DLD1 (cell line): Measurements from ENCODE around the gene TEX12.

ENCODE experiments used
- in situ Hi-C: cut with HindIII; loops from 2 replicates; pipeline ENCODE4 v1.10.0; 2017; ENCODE audit warnings: low sequenced_read_pairs

The TEX12 gene

GRCh38 chr11:112210890-112211289 is 43.7 kb downstream of the TEX12 start:
- in situ Hi-C loops = no loop called here

DNA sequence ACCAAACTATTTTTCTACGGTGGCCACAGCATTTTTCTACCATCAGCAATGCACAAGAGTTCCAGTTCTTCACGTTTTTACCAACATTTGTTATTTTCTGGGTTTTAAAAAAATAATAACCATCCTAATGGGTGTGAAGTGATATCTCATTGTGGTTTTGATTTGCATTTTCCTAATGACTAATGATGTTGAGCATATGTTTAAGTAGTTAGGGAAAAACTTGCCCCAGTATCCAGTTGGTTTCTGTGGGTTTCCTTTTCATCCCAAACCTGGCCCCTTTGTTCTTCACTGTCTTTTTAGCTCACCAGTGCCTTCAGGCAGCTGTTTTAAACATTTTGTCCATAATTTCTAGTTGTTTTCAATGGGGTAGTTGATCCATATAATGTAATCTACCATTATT is 44.4 kb downstream of the TEX12 start:
- in situ Hi-C loops = no loop called here

DNA sequence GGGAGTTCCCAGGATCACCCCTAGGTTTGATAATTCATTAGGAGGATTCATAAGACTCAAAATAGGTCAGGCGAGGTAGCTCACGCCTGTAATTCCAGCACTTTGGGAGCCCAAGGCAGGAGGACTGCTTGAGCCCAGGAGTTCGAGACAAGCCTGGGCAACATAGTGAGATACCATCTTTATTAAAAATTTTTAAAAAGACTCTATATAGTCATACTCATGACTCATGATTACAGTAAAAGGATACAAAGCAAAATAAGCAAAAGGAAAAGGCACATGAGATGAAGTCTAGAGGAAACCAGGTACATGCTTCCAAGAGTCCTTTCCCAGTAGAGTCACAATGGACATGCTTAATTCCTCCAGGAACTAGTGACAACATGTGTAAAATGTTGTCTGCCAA is 45.1 kb downstream of the TEX12 start:
- in situ Hi-C loops = no loop called here

DNA sequence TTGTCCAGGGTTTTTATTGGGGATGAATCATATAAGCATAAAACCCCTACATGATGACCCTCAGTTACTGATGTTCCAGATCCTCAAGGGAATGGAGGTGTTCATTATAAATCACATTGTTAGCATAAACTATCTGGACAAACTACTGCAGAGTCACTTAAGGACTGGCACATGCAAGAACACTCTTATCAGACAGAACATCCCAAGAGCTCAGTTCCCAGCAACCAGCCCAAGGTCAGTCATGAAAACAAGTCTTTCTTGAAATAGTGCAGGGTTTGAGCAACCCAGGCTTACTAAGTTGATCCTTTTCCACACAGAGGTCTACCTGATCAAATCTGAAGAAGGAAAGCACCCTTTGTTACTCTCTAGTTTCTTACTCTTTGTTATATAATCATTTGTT is 45.5 kb downstream of the TEX12 start:
- in situ Hi-C loops = no loop called here

DNA sequence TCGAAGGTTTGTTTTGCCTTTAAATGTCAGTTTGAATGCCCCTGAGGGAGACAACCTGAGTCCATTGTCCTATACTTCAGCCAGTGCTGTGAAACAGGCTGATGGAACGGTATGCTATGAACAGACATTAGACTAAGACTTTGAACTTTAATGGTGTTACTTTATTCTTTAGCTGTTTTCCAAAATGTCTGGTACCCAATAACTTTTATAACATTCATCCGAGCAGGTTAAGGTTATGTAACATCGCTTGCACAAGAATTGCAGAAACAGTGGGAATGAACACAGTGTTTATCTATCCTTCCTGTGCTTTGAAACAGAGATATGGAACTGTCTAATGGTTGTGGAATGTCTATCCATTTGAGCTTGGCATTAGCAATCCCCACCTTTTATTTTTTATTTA is 46.6 kb downstream of the TEX12 start:
- in situ Hi-C loops = no loop called here

- in situ Hi-C loops = no loop called here
Observed at GRCh38 chr11:112215621-112216020, 48.4 kb downstream of the TEX12 start.

GRCh38 chr11:112216561-112217105 is 49.5 kb downstream of the TEX12 start:
- in situ Hi-C loops = no loop called here

- in situ Hi-C loops = no loop called here
Observed at GRCh38 chr11:112219476-112220232, 52.5 kb downstream of the TEX12 start.

GRCh38 chr11:112221274-112221835 is 54.2 kb downstream of the TEX12 start:
- in situ Hi-C loops = no loop called here
